ENCODE data around the gene FBLN1. TPM values are rescaled to one million over a fixed set of nuclear protein-coding genes. Genes with fewer than 3 reads are reported as not detected.

Gene FBLN1
- total and polyA plus RNA-seq, 2 donors (not counting 1 experiment from before 2014, with no cell fraction given): not detected

DNA sequence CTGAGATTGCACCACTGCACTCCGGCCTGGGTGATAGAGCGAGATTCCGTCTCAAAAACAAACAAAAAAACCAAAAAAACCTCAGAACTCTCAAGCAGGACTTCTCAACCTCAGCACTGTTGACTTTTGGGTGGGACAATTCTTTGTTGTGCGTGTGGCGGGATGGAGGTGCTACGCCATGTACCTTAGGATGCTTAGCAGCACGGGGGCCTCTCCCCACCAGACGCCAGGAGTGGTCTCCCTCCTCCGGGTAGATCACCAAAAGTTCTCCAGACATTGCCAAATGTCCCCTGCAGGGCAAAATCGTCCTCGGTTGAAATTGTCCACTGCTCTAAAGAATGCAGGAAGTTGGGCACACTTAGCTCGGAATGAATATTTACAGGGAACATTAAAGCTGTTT is 142.0 kb downstream of the FBLN1 start:
- Histone ChIP-seq H3K4me1 (ENCODE audit: control insufficient read depth in 2 of 2, insufficient read depth in 2 of 2, low read length in 2 of 2) (peaks cover 7 to 8% of the 10 kb centered on the region in 2 donors), H3K9ac (ENCODE audit: low read length) (no peak overlapping the region), H4K20me1 (ENCODE audit: control insufficient read depth, insufficient read depth, low read length, poor library complexity, severe bottlenecking) (no peaks in the 10 kb centered on the region), H3K36me3 (replicated peaks in 1 of 2; ENCODE audit: control extremely low read depth in 1 of 2, control insufficient read depth in 1 of 2, extremely low read depth in 1 of 2, insufficient read depth in 2 of 2, low read length in 1 of 2) (no peaks in the 10 kb centered on the region), H3K27ac (ENCODE audit: low read length in 2 of 2) (no peak overlapping the region), H3K9me3 (ENCODE audit: control extremely low read depth in 1 of 3, control insufficient read depth in 2 of 3, insufficient read depth in 1 of 3, low read length in 2 of 3) (peaks cover 0 to 7% (median 0%) of the 10 kb centered on the region in 3 donors), H3K4me3 (ENCODE audit: control extremely low read depth in 1 of 5, extremely low read depth in 1 of 5, insufficient read depth in 1 of 5, low read depth in 2 of 5, low read length in 4 of 5) (no peak overlapping the region), H3K4me2 (replicated peaks; ENCODE audit: low read depth, low read length, poor library complexity, severe bottlenecking) (no peak overlapping the region), H3K79me2 (ENCODE audit: control insufficient read depth, insufficient read depth, low read length) (no peaks in the 10 kb centered on the region), H3K27me3 (replicated peaks in 1 of 4; ENCODE audit: control extremely low read depth in 1 of 4, control insufficient read depth in 3 of 4, insufficient read depth in 4 of 4, low read length in 3 of 4) (peaks cover 0 to 38% (median 11%) of the 10 kb centered on the region in 4 experiments), H2AFZ (ENCODE audit: insufficient read depth, low read depth, low read length, poor library complexity, severe bottlenecking) (no peak overlapping the region)
- no peak for DNase-seq
- Mint-ChIP-seq H3K9me3 (ENCODE audit: insufficient read depth) (no peaks in the 10 kb centered on the region), H3K27ac (no peak overlapping the region), H3K4me3 (no peak overlapping the region), H3K4me1 (peaks cover 6% of the 10 kb centered on the region), H3K27me3 (peaks cover 48% of the 10 kb centered on the region)
- ChIA-PET CTCF (interaction anchor here (0.6 to 2.8 kb wide), 15 partner anchors 11 to 1702 kb away, joined by 3 to 25 read pairs (median 3); no protein-coding TSS in a partner anchor), POLR2A (no interaction called here)
- intact Hi-C loops (cut with micrococcal nuclease): loop anchor here (1.0 kb wide), 1 partner anchor 220 kb away; no protein-coding TSS in a partner anchor
- TF ChIP-seq EZH2 (IDR thresholded peaks at IDR 0.05; ENCODE audit: borderline replicate concordance, insufficient read depth, low read depth, low read length, poor library complexity, severe bottlenecking): no peak
- TF ChIP-seq, protein P1, sequence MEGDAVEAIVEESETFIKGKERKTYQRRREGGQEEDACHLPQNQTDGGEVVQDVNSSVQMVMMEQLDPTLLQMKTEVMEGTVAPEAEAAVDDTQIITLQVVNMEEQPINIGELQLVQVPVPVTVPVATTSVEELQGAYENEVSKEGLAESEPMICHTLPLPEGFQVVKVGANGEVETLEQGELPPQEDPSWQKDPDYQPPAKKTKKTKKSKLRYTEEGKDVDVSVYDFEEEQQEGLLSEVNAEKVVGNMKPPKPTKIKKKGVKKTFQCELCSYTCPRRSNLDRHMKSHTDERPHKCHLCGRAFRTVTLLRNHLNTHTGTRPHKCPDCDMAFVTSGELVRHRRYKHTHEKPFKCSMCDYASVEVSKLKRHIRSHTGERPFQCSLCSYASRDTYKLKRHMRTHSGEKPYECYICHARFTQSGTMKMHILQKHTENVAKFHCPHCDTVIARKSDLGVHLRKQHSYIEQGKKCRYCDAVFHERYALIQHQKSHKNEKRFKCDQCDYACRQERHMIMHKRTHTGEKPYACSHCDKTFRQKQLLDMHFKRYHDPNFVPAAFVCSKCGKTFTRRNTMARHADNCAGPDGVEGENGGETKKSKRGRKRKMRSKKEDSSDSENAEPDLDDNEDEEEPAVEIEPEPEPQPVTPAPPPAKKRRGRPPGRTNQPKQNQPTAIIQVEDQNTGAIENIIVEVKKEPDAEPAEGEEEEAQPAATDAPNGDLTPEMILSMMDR (IDR thresholded peaks at IDR 0.05): no peak
- ATAC-seq (ENCODE audit: low read depth): no peak
- WGBS (ENCODE audit: insufficient coverage): 92% methylated on average over 7 of the region's 12 CpGs

DNA sequence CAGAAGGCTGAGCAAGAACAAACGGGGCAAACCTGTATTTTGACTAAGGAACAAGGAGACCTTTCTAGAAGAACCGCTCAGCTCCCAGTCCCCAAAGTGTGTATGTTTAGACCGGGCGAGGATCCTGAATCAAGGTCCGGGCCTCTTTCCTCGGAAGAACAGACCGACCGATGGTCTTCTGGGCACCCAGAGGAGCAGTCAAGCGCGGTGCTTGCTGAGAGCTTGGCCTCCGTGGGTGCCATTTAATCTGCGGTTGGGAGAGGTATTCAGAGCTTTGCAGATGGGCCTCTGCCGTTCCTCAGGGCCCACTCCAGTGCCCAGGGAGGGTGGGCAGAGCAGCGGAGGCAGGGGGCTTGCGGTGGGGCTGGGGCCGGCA is 142.5 kb downstream of the FBLN1 start:
- peaks cover 0 to 7% (median 0%) of the 10 kb centered on the region in 3 donors for H3K9me3 ChIP-seq (ENCODE audit: control extremely low read depth in 1 of 3, control insufficient read depth in 2 of 3, insufficient read depth in 1 of 3, low read length in 2 of 3)
- no peak overlapping the region for H3K4me3 ChIP-seq (ENCODE audit: control extremely low read depth in 1 of 5, extremely low read depth in 1 of 5, insufficient read depth in 1 of 5, low read depth in 2 of 5, low read length in 4 of 5)
- H3K4me1 ChIP-seq (ENCODE audit: control insufficient read depth in 2 of 2, insufficient read depth in 2 of 2, low read length in 2 of 2): peaks cover 7 to 8% of the 10 kb centered on the region in 2 donors
- ChIA-PET CTCF (interaction anchor here (0.6 to 2.8 kb wide), 15 partner anchors 10 to 1703 kb away, joined by 3 to 25 read pairs (median 3); no protein-coding TSS in a partner anchor), POLR2A (no interaction called here)
- Mint-ChIP-seq H3K27me3 (peaks cover 49% of the 10 kb centered on the region), H3K4me3 (no peak overlapping the region), H3K4me1 (peaks cover 6% of the 10 kb centered on the region), H3K9me3 (ENCODE audit: insufficient read depth) (no peaks in the 10 kb centered on the region), H3K27ac (no peak overlapping the region)
- ATAC-seq (ENCODE audit: low read depth) (no peak), DNase-seq (no peak)
- no peak overlapping the region for H3K27ac ChIP-seq (ENCODE audit: low read length in 2 of 2)
- no peaks in the 10 kb centered on the region for H3K36me3 ChIP-seq (replicated peaks in 1 of 2; ENCODE audit: control extremely low read depth in 1 of 2, control insufficient read depth in 1 of 2, extremely low read depth in 1 of 2, insufficient read depth in 2 of 2, low read length in 1 of 2)
- no peak overlapping the region for H3K9ac ChIP-seq (ENCODE audit: low read length)
- peaks cover 0 to 36% (median 9%) of the 10 kb centered on the region in 4 experiments for H3K27me3 ChIP-seq (replicated peaks in 1 of 4; ENCODE audit: control extremely low read depth in 1 of 4, control insufficient read depth in 3 of 4, insufficient read depth in 4 of 4, low read length in 3 of 4)
- peak overlapping the region; percentile 55 for H2AFZ ChIP-seq (ENCODE audit: insufficient read depth, low read depth, low read length, poor library complexity, severe bottlenecking)
- peak overlapping the region; percentile 52 for H3K4me2 ChIP-seq (replicated peaks; ENCODE audit: low read depth, low read length, poor library complexity, severe bottlenecking)
- TF ChIP-seq, protein P1 (IDR thresholded peaks at IDR 0.05): no peak
- TF ChIP-seq EZH2 (IDR thresholded peaks at IDR 0.05; ENCODE audit: borderline replicate concordance, insufficient read depth, low read depth, low read length, poor library complexity, severe bottlenecking): no peak
- intact Hi-C loops (cut with micrococcal nuclease): loop anchor here (1.0 kb wide), 1 partner anchor 219 kb away; no protein-coding TSS in a partner anchor
- H4K20me1 ChIP-seq (ENCODE audit: control insufficient read depth, insufficient read depth, low read length, poor library complexity, severe bottlenecking): no peaks in the 10 kb centered on the region
- H3K79me2 ChIP-seq (ENCODE audit: control insufficient read depth, insufficient read depth, low read length): no peaks in the 10 kb centered on the region
- WGBS (ENCODE audit: insufficient coverage): 52% methylated on average over 16 of the region's 16 CpGs

Measured in B cell (primary cell).